ENCODE results near the gene KANK2. TPM values are rescaled to one million over a fixed set of nuclear protein-coding genes. Genes with fewer than 3 reads are reported as not detected.

The KANK2 gene
- total RNA-seq (ENCODE audit: low replicate concordance), result 398 and 590 TPM in 2 replicates

DNA sequence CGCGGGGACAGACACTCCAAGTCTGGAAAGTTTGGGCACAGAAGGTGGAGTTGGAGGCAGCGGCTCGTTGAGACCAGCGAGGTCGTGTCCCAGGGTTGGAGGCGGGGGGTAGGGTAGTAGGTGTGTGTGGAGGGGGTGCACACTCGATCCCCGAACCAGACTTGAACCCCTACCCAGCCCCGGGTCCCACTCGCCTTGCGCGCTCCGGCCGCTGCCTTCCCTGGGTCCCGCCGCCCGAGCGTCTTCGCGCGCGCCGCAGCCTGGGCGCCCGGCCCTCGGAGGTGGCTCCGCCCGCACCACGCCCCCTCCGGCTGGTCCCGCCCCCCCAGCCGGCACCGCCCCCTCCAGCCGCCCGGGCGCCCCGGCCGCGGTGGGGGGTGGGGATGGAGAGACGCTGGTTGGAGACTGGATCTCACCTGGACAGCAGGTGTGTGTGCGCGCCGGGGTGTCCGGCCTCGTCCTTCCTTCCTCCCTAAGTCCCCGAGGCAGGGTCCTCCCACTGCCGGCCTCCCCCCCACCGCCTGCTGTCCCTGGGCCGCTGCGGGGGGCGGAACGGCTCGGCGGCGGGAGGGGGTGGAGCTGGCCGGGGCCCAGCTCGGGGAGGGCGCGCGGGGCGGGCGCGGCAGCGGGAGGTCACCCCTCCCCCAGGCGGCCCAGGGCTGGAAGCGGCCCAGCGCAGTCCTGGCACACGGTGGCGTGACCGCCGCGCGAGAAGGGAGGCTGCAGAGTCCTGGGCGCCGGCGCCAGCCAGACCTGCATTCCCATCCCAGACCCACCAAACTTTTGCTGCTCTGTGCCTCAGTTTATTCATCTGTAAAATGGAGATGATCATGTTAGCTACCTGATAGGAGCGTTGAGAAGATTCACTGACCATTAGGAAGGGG lies at the start of gene KANK2:
KANK2 (minus strand) TSS at position 255 of the 884 bp plus-strand sequence. CDS start 3,034 bp downstream, outside the sequence.
- H3K4me3 ChIP-seq (ENCODE audit: low read depth, low read length), result peak within 1 kb of the TSS; percentile 98
- DNase-seq (ENCODE audit: low read depth), result peak; percentile 62
- no peak for TF ChIP-seq CTCF (IDR thresholded peaks at IDR 0.05; ENCODE audit: insufficient read depth, low read length)

GRCh38 chr19:11246941-11247340 lies 49.6 kb upstream of the KANK2 start:
- DNase-seq (ENCODE audit: low read depth), result no peak
- TF ChIP-seq CTCF (IDR thresholded peaks at IDR 0.05; ENCODE audit: insufficient read depth, low read length), result no peak

DNA sequence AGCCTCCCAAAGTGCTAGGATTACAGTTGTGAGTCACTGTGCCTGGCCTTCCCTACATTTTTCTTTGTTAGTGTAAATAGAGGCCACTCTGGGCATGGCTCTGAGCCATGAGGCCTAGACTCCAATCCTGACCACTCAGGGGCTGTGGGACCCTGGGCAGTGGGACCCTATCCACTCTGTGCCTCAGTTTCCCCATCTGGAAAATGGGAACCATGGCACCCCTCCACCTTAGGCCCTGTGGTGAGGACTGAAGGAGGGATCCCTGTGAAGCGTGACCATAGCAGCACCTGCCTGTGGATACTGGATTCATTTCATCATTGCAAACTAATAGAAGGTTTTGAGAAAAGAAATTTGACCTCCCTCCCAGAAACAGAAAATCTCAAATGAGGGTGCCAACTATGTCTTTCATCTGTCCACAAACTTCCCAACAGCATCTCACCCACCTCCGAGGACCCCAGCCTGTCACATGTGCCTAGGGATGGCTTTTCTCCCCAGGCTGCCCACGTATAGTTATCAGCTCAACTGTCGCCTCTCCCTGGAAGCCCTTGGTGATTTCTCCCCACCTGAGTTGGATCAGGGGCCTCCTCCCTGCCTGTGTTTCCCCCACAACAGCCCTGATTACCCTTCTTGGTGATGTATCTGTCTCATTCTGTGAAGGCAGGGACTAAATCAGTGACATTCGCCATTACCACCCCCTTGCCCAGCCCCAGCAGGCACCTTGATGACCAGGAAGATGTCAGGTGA lies 47.7 kb upstream of the KANK2 start:
- no peak overlapping the region for H3K4me3 ChIP-seq (ENCODE audit: low read depth, low read length)
- TF ChIP-seq CTCF (IDR thresholded peaks at IDR 0.05; ENCODE audit: insufficient read depth, low read length), result no peak
- DNase-seq (ENCODE audit: low read depth), result no peak

More at GRCh38 chr19:11246941-11247340, 49.6 kb upstream of the KANK2 start:
- H3K4me3 ChIP-seq (ENCODE audit: low read depth, low read length), result no peak overlapping the region

- H3K4me3 ChIP-seq (ENCODE audit: low read depth, low read length), result no peak overlapping the region
- no peak for TF ChIP-seq CTCF (IDR thresholded peaks at IDR 0.05; ENCODE audit: insufficient read depth, low read length)
- DNase-seq (ENCODE audit: low read depth), result no peak
Observed at GRCh38 chr19:11243798-11244169, 46.4 kb upstream of the KANK2 start.

DNA sequence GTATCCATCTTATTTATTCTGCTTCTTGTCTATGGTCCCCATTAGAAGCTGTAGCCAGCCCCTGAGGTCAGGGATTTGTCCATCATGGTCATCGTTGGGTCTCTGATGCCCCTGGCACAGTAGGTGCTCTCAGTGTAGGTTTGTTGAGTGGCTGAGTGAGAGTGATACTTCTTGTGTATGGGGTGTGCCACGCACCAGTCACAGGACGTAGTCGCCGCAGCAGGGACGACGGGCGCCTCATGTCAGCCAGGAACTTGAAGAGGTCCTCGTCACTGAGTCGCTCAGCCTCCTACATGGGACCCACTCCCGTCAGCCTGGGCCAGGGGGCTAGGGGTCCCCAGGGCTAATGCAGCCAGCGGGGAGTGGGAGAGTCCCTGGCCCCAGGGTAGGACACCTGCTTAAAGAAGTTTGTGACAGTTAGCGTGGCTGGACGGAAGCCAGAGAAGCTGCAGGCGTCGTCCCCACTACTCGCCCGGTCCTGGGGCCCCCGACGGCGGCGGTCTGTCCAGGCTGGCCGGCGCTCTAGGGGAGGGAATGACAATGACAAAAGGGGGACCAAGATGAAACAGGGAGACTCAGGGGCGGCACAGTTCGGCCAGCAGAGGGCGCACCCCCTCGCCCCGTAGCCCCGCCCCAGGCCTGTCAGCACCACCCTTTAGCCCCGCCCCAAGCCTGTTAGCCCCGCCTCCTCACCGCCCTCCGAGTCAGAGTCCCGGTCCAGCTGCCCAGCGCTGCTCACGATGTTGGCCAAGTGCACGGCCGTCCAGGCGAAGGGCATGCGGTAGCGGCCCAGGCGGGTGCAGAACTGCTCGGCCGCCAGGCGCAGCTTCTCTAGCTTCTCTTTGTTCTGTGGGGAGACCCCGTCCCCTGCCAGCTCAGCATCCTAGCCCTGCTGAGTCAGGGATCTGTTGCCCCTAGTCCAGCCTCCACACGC lies 45.8 kb upstream of the KANK2 start:
- DNase-seq (ENCODE audit: low read depth), result peak; percentile 82

More for the DNA sequence above, 45.8 kb upstream of the KANK2 start:
- H3K4me3 ChIP-seq (ENCODE audit: low read depth, low read length), result no peak overlapping the region
- TF ChIP-seq CTCF (IDR thresholded peaks at IDR 0.05; ENCODE audit: insufficient read depth, low read length), result peak; percentile 79
